A549 (cell line): Measurements from ENCODE around the gene NOL9. TPM values are rescaled to one million over a fixed set of nuclear protein-coding genes. Genes with fewer than 3 reads are reported as not detected.
A peak's percentile ranks its signal among the peaks of the same experiment; 100 is the strongest.

Source experiments
- ATAC-seq, 2 experiments: fragments of 200-7000 bp in 1 of 2; fragments of >200 bp in 1 of 2; cut with Nextera tagmentation in 1 of 2; cut with Tn5 transposase in 1 of 2; 3 replicates each; pipeline versions ENCODE4 v1.8.0 to v1.9.1; 2018 to 2020; ENCODE audit warnings: mild to moderate bottlenecking in 1 of 2, moderate library complexity in 1 of 2
- CTCF ChIA-PET: fragments of 300-600 bp; sonication (Branson Sonifier 250); formaldehyde crosslinking; extraction: SDS; loops from one replicate; lab custom pipeline; 2021; ENCODE audit warnings: antibody characterized with exemption, inconsistent platforms; lab: Yijun Ruan, JAX
- POLR2A ChIA-PET: fragments of 350-600 bp; formaldehyde crosslinking; extraction: SDS; loops from one replicate; lab custom pipeline; 2021; ENCODE audit warnings: antibody characterized with exemption, inconsistent platforms; lab: Yijun Ruan, JAX
- DNase-seq, 2 experiments: peaks; one replicate each; pipeline versions ENCODE4 v3.0.0 to v3.0.0-alpha.2; 2011 to 2016; ENCODE audit warnings: low read depth in 1 of 2, low spot score in 1 of 2
- FAIRE-seq: peaks from 2 replicates; lab custom pipeline; 2011; peaks lifted over from hg19 to GRCh38; lab: Jason Lieb, UNC
- H3K27ac ChIP-seq, 2 experiments: fragments of >200 bp; sonication (Bioruptor Twin); formaldehyde crosslinking; 3 replicates each; pipeline ENCODE4 v1.5.1; 2016 to 2017
- H3K4me1 ChIP-seq: fragments of >200 bp; sonication (Bioruptor Twin); formaldehyde crosslinking; 3 replicates; pipeline ENCODE4 v1.6.1; 2016
- H3K4me2 ChIP-seq: fragments of >200 bp; sonication (Bioruptor Twin); formaldehyde crosslinking; 3 replicates; pipeline ENCODE4 v1.6.1; 2016
- H3K4me3 ChIP-seq: fragments of >200 bp; sonication (Bioruptor Twin); formaldehyde crosslinking; 3 replicates; pipeline ENCODE4 v1.5.1; 2016
- H3K9me3 ChIP-seq: fragments of >200 bp; sonication (Bioruptor Twin); formaldehyde crosslinking; 3 replicates; pipeline ENCODE4 v1.6.1; 2016
- BCL3 ChIP-seq: fragments of >200 bp; sonication (Bioruptor Twin); formaldehyde crosslinking; IDR thresholded peaks from 3 replicates; pipeline ENCODE4 v1.6.1; 2016
- CBX2 ChIP-seq: fragments of 200-600 bp; sonication (generic); IDR thresholded peaks from 2 replicates; pipeline ENCODE4 v1.6.1; 2016; ENCODE audit warnings: low read depth, mild to moderate bottlenecking, borderline replicate concordance
- CBX8 ChIP-seq: fragments of 200-600 bp; sonication (generic); IDR thresholded peaks from 2 replicates; pipeline ENCODE4 v1.6.1; 2016
- CHD2 ChIP-seq: fragments of 150-350 bp; IDR thresholded peaks from 2 replicates; pipeline ENCODE4 v1.6.1; 2014; ENCODE audit warnings: low read length; ENCODE audit not compliant: partially characterized antibody
- CHD4 ChIP-seq: fragments of 200-600 bp; sonication (generic); IDR thresholded peaks from 2 replicates; pipeline ENCODE4 v1.6.1; 2016; ENCODE audit warnings: antibody characterized with exemption, mild to moderate bottlenecking, borderline replicate concordance
- GATA3 ChIP-seq: IDR thresholded peaks from 2 replicates; pipeline ENCODE4 v1.6.1; 2012; ENCODE audit warnings: borderline replicate concordance
- HEYL ChIP-seq: fragments of 250-450 bp; sonication (Bioruptor Pico); IDR thresholded peaks from 2 replicates; pipeline ENCODE4 v1.8.0; 2021; ENCODE audit warnings: mild to moderate bottlenecking, moderate library complexity
- HOXA7 ChIP-seq: fragments of 250-450 bp; sonication (Bioruptor Pico); IDR thresholded peaks from 2 replicates; pipeline ENCODE4 v1.5.0; 2020; ENCODE audit warnings: mild to moderate bottlenecking, moderate library complexity
- HOXB13 ChIP-seq: fragments of 250-450 bp; sonication (Bioruptor Pico); IDR thresholded peaks from 2 replicates; pipeline ENCODE4 v1.5.0; 2020; ENCODE audit warnings: low read depth, mild to moderate bottlenecking, moderate library complexity
- KDM5A ChIP-seq: fragments of 200-600 bp; sonication (generic); IDR thresholded peaks from 2 replicates; pipeline ENCODE4 v1.6.1; 2016; ENCODE audit warnings: antibody characterized with exemption, mild to moderate bottlenecking
- MAX ChIP-seq: IDR thresholded peaks from 2 replicates; pipeline ENCODE4 v1.6.1; 2012
- MYC ChIP-seq: IDR thresholded peaks from 2 replicates; pipeline ENCODE4 v1.6.1; 2012; ENCODE audit warnings: mild to moderate bottlenecking, inconsistent platforms, low read length, improper control_type of control experiment, borderline replicate concordance
- PHF8 ChIP-seq: fragments of 200-600 bp; sonication (generic); IDR thresholded peaks from 2 replicates; pipeline ENCODE4 v1.6.1; 2016; ENCODE audit warnings: low read depth, mild to moderate bottlenecking, antibody characterized with exemption, moderate library complexity, borderline replicate concordance
- POLR2A ChIP-seq: IDR thresholded peaks from 2 replicates; pipeline ENCODE4 v1.6.1; 2012; ENCODE audit warnings: mild to moderate bottlenecking, low read length
- RAD21 ChIP-seq, 2 experiments: fragments of >200 bp in 1 of 2; sonication (Bioruptor Twin) in 1 of 2; formaldehyde crosslinking in 1 of 2; IDR thresholded peaks in 1 of 2; conservative IDR thresholded peaks in 1 of 2; 2 replicates in 1 of 2; 3 replicates in 1 of 2; pipeline ENCODE4 v1.6.1; 2012 to 2018; ENCODE audit warnings: inconsistent platforms in 1 of 2
- RARB ChIP-seq: fragments of 250-450 bp; sonication (Bioruptor Pico); IDR thresholded peaks from 2 replicates; pipeline ENCODE4 v1.8.0; 2021; ENCODE audit warnings: mild to moderate bottlenecking, moderate library complexity
- RCOR1 ChIP-seq: fragments of 150-350 bp; IDR thresholded peaks from 2 replicates; pipeline ENCODE4 v1.6.1; 2014; ENCODE audit warnings: antibody characterized with exemption, low read length, low read depth
- SMC3 ChIP-seq: fragments of >200 bp; sonication (Bioruptor Twin); formaldehyde crosslinking; IDR thresholded peaks from 3 replicates; pipeline ENCODE4 v1.6.1; 2018; ENCODE audit warnings: inconsistent platforms
- TP53 ChIP-seq: fragments of 250-450 bp; sonication (Bioruptor Pico); IDR thresholded peaks from 2 replicates; pipeline ENCODE4 v1.5.0; 2021; ENCODE audit warnings: mild to moderate bottlenecking, moderate library complexity
- ZSCAN20 ChIP-seq: fragments of 250-450 bp; sonication (Bioruptor Pico); IDR thresholded peaks from 2 replicates; pipeline ENCODE4 v1.8.0; 2022; ENCODE audit warnings: mild to moderate bottlenecking, moderate library complexity
- WGBS: methylation state at CpG from one replicate; pipeline ENCODE4 v1.1.6; 2017; ENCODE audit errors: missing lambda C conversion rate; 5-methylcytosine and 5-hydroxymethylcytosine counted together
- polyA plus RNA-seq, 4 experiments: library from polyadenylated mRNA; depleted of rRNA in 3 of 4; stranded (reverse); fragments of >200 nt; fragmentation: RNase III in 1 of 4; extraction: RNeasy Plus Mini Kit Qiagen cat#74134 plus additional on column Dnase treatment in 1 of 4; gene quantifications; 2 replicates in 3 of 4; 3 replicates in 1 of 4; pipeline ENCODE4 v1.2.3, GENCODE V29; 2011 to 2017
- TF ChIP-seq, protein P1 (sequence below): fragments of 250-450 bp; sonication (Bioruptor Pico); IDR thresholded peaks from 2 replicates; pipeline ENCODE4 v1.5.0; 2020; ENCODE audit warnings: low read depth, mild to moderate bottlenecking, moderate library complexity
- TF ChIP-seq, protein P2 (sequence below): fragments of >200 bp; sonication (Bioruptor Twin); formaldehyde crosslinking; IDR thresholded peaks from 3 replicates; pipeline ENCODE4 v1.5.1; 2016
- TF ChIP-seq, protein P3 (sequence below): fragments of 450-650 bp; IDR thresholded peaks from 2 replicates; pipeline ENCODE4 v1.6.1; 2014; ENCODE audit warnings: antibody characterized with exemption
- TF ChIP-seq, protein P4 (sequence below): IDR thresholded peaks from 2 replicates; pipeline ENCODE4 v1.6.1; 2012; ENCODE audit warnings: low read depth, borderline replicate concordance

NOL9 gene
- polyA plus RNA-seq, 2 of the 4 experiments (the other 2 are of a cell fraction): 4.4 to 19.3 TPM

DNA sequence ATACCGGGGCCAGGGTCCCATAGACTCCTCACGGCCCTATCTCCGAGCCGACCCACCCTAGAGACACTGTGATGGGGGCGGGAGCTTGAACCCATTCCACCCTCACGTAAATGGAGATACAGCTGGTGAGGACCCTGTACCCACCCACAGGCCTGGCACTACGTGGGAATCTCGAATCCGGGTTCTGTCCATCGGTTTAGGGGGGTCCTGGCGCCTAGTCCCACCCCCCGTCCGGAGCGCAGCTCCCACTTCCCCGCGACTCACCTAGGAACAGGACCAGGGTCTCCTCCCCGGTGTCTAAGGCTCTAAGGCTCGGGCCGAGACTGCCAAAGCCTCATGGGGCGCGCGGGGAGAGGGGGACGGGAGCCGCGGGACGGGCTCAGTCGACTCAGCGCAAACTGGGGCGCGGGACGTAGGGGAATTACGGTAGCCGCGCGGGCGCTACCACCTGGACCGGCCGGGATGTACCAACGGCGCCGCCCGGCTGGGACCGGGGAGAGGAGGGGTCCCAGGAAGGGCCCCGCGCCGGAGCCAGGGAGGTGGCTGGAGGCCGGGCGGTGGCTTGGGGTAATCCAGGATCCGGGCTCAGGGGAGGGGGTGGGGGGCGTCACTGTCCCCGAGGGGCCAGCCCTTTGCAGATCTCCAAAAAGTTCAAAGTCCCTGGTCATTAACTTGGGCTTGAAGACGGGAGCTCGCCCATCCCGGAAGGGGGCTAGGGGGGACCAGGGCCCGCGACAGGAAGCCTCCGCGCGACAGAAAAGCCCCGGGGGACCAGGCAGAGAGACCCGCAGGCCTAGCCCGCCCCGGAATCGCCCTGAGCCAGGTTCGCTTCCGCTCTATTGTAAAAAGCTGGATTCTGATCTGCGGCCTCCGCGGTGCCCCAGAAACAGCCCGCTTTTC is 63.9 kb downstream of the NOL9 start (continued):
- TF ChIP-seq, protein P1, sequence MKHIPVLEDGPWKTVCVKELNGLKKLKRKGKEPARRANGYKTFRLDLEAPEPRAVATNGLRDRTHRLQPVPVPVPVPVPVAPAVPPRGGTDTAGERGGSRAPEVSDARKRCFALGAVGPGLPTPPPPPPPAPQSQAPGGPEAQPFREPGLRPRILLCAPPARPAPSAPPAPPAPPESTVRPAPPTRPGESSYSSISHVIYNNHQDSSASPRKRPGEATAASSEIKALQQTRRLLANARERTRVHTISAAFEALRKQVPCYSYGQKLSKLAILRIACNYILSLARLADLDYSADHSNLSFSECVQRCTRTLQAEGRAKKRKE: no peak
- peak; percentile 26; the same call in 1 of the 2 replicates for TF ChIP-seq PHF8
- TF ChIP-seq POLR2A: peak; percentile 1; the same call in 1 of the 2 replicates
- peak; percentile 30; the same call in 1 of the 2 replicates for TF ChIP-seq MAX
- no peak for TF ChIP-seq TP53
- no peak for TF ChIP-seq HEYL
- no peak for TF ChIP-seq MYC
- TF ChIP-seq ZSCAN20 (CRISPR knock-in tag): no peak

DNA sequence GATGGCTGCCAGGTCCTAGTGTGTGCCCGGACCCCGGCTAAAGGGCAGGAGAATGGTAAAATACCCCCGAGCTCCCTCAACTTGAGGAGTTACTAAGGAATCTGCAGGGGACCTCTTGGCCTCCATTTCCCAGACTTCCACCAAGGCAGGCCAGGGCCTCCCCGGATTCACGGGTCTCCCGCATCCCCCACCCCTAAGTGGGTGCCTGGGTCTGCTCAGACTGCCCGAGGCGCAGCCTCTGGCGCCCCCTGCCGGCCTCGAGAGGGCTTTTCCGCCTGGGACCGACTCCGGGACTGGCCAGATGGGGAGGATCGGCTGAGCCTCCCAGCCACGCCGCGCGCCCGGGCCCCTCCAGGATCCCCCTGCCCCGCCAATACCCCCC is 64.5 kb downstream of the NOL9 start:
- H3K27ac ChIP-seq: peak overlapping the region; percentile 99
- 56% methylated on average over 4 of the region's 21 CpGs for whole genome bisulfite sequencing
- FAIRE-seq: no peak
- TF ChIP-seq GATA3 (no peak), CHD2 (no peak), POLR2A (0 out of 2 replicates have a peak, but pooled peaks have one; percentile 5), MAX (no peak; the same call in 1 of the 2 replicates), CHD4 (no peak), SMC3 (peak; percentile 22; the same call in 1 of the 3 replicates), HOXB13 (no peak), RAD21 (conservative IDR thresholded peaks at IDR 0.05 in 1 of 2, IDR thresholded peaks at IDR 0.05 in 1 of 2) (peak; percentile 51 to 54), HOXA7 (CRISPR knock-in tag) (no peak)
- TF ChIP-seq, protein P2, sequence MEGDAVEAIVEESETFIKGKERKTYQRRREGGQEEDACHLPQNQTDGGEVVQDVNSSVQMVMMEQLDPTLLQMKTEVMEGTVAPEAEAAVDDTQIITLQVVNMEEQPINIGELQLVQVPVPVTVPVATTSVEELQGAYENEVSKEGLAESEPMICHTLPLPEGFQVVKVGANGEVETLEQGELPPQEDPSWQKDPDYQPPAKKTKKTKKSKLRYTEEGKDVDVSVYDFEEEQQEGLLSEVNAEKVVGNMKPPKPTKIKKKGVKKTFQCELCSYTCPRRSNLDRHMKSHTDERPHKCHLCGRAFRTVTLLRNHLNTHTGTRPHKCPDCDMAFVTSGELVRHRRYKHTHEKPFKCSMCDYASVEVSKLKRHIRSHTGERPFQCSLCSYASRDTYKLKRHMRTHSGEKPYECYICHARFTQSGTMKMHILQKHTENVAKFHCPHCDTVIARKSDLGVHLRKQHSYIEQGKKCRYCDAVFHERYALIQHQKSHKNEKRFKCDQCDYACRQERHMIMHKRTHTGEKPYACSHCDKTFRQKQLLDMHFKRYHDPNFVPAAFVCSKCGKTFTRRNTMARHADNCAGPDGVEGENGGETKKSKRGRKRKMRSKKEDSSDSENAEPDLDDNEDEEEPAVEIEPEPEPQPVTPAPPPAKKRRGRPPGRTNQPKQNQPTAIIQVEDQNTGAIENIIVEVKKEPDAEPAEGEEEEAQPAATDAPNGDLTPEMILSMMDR: peak; percentile 78
- TF ChIP-seq, all 56 proteins: peak for 4
- peaks cover 23% of the 10 kb centered on the region for H3K4me1 ChIP-seq
- ATAC-seq: peak; percentile 66 to 87
- ChIA-PET POLR2A (no interaction called here), CTCF (interaction anchor here (0.6 to 4.6 kb wide), 30 partner anchors 9 to 158 kb away, joined by 3 to 54 read pairs (median 4); partner anchors contain the start of genes NOL9 and TAS1R1)
- peak; percentile 66 to 77 for DNase-seq
- H3K9me3 ChIP-seq: no peaks in the 10 kb centered on the region
- peak overlapping the region; percentile 94 for H3K4me3 ChIP-seq
- peak overlapping the region; percentile 100 for H3K4me2 ChIP-seq

GRCh38 chr1:6489383-6489765 is 64.9 kb downstream of the NOL9 start:
- Histone ChIP-seq H3K4me3 (no peak overlapping the region; the same call in 2 of the 3 replicates), H3K27ac (peak overlapping the region in 1 of 2 experiments; percentile 99; a peak in 3 of 6 replicates), H3K4me2 (peak overlapping the region; percentile 100), H3K4me1 (peaks cover 23% of the 10 kb centered on the region), H3K9me3 (no peaks in the 10 kb centered on the region)
- DNase-seq: no peak
- POLR2A ChIA-PET: no interaction called here
- CTCF ChIA-PET: interaction anchor here (0.6 to 4.6 kb wide), 24 partner anchors 9 to 158 kb away, joined by 3 to 54 read pairs (median 4); no protein-coding TSS in a partner anchor
- WGBS: 0% methylated on average over 2 of the region's 9 CpGs
- no peak for FAIRE-seq
- ATAC-seq: no peak
- TF ChIP-seq RARB (no peak), TP53 (no peak), KDM5A (no peak), RCOR1 (no peak), HOXB13 (no peak), HOXA7 (CRISPR knock-in tag) (no peak), CBX2 (no peak), BCL3 (no peak), POLR2A (no peak), MYC (no peak), CBX8 (no peak)
- TF ChIP-seq, protein P2: no peak
- TF ChIP-seq, protein P3, sequence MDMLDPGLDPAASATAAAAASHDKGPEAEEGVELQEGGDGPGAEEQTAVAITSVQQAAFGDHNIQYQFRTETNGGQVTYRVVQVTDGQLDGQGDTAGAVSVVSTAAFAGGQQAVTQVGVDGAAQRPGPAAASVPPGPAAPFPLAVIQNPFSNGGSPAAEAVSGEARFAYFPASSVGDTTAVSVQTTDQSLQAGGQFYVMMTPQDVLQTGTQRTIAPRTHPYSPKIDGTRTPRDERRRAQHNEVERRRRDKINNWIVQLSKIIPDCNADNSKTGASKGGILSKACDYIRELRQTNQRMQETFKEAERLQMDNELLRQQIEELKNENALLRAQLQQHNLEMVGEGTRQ: no peak
- TF ChIP-seq, protein P4, sequence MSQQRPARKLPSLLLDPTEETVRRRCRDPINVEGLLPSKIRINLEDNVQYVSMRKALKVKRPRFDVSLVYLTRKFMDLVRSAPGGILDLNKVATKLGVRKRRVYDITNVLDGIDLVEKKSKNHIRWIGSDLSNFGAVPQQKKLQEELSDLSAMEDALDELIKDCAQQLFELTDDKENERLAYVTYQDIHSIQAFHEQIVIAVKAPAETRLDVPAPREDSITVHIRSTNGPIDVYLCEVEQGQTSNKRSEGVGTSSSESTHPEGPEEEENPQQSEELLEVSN: no peak
